IPS DF 6.9 (cell line): Measurements from ENCODE around the gene FCHO1.
A peak's percentile ranks its signal among the peaks of the same experiment; 100 is the strongest.

Source experiments
- DNase-seq: peaks from one replicate; pipeline ENCODE4 v3.0.0-alpha.2; 2013; ENCODE audit warnings: low read depth, low spot score
- H3K27ac ChIP-seq: one replicate; pipeline ENCODE4 v1.5.1; 2013; ENCODE audit warnings: low read length, control low read depth
- H3K27me3 ChIP-seq: 2 replicates; pipeline ENCODE4 v1.6.1; 2013; ENCODE audit warnings: mild to moderate bottlenecking, low read length; ENCODE audit not compliant: control insufficient read depth, insufficient read depth
- H3K36me3 ChIP-seq: 2 replicates; pipeline ENCODE4 v1.6.1; 2013; ENCODE audit warnings: low read length; ENCODE audit not compliant: control insufficient read depth, insufficient read depth
- H3K4me1 ChIP-seq: 2 replicates; pipeline ENCODE4 v1.6.1; 2013; ENCODE audit warnings: low read length; ENCODE audit not compliant: control insufficient read depth, insufficient read depth
- H3K4me3 ChIP-seq: 2 replicates; pipeline ENCODE4 v1.5.1; 2013; ENCODE audit warnings: mild to moderate bottlenecking, low read length
- H3K9me3 ChIP-seq: 2 replicates; pipeline ENCODE4 v1.6.1; 2013; ENCODE audit warnings: low read length, inconsistent platforms; ENCODE audit not compliant: control insufficient read depth, insufficient read depth
- WGBS: extraction: QIAGEN DNeasy Blood & Tissue Kit; methylation state at CpG from one replicate; pipeline ENCODE4 v1.1.7; 2013; ENCODE audit warnings: mixed read lengths, missing lambda C conversion rate; ENCODE audit not compliant: insufficient read length, insufficient coverage; 5-methylcytosine and 5-hydroxymethylcytosine counted together

The FCHO1 gene

DNA sequence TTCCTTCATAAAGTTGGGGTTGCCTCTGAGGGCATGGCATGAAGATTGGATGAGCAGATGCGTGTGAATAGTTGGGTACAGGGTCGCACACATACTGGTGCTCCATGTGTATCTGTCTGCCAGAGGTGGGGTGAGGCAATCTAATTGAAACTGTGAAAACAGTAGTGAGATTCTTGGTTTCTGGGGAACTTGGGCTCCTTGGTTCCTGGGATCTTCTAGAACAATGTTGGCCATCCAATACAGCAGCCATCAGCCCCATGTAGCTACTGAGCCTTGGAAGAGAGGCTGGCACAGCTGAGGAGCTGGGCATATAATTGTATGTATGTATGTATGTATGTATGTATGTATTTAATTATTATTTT lies 616 bp downstream of the FCHO1 start:
- Histone ChIP-seq H3K4me1 (no peaks in the 10 kb centered on the region), H3K4me3 (no peak overlapping the region), H3K9me3 (no peaks in the 10 kb centered on the region), H3K27me3 (no peaks in the 10 kb centered on the region), H3K36me3 (no peaks in the 10 kb centered on the region), H3K27ac (no peak overlapping the region)
- DNase-seq, result no peak
- WGBS, result no CpG with 5 or more reads among the region's 2 CpGs

GRCh38 chr19:17752865-17753639 lies 1.8 kb downstream of the FCHO1 start:
- no CpG with 5 or more reads among the region's 7 CpGs for WGBS
- no peak overlapping the region for H3K27ac ChIP-seq
- H3K4me1 ChIP-seq, result no peaks in the 10 kb centered on the region

GRCh38 chr19:17753976-17754375 lies 2.7 kb downstream of the FCHO1 start:
- H3K27ac ChIP-seq, result no peak overlapping the region
- H3K9me3 ChIP-seq, result no peaks in the 10 kb centered on the region
- no peak for DNase-seq
- H3K4me3 ChIP-seq, result no peak overlapping the region
- H3K36me3 ChIP-seq, result no peaks in the 10 kb centered on the region
- H3K27me3 ChIP-seq, result no peaks in the 10 kb centered on the region
- no peaks in the 10 kb centered on the region for H3K4me1 ChIP-seq
- no CpG with 5 or more reads among the region's 9 CpGs for WGBS

More at GRCh38 chr19:17752865-17753639, 1.8 kb downstream of the FCHO1 start:
- Histone ChIP-seq H3K4me3 (no peak overlapping the region), H3K36me3 (no peaks in the 10 kb centered on the region), H3K27me3 (no peaks in the 10 kb centered on the region), H3K9me3 (no peaks in the 10 kb centered on the region)
- no peak for DNase-seq

GRCh38 chr19:17754634-17755442 lies 3.6 kb downstream of the FCHO1 start:
- DNase-seq, result no peak
- no peak overlapping the region for H3K4me3 ChIP-seq
- no peak overlapping the region for H3K27ac ChIP-seq
- WGBS, result no CpG with 5 or more reads among the region's 5 CpGs
- H3K4me1 ChIP-seq, result no peaks in the 10 kb centered on the region
- no peaks in the 10 kb centered on the region for H3K9me3 ChIP-seq
- H3K36me3 ChIP-seq, result no peaks in the 10 kb centered on the region
- no peaks in the 10 kb centered on the region for H3K27me3 ChIP-seq

- H3K4me1 ChIP-seq, result no peaks in the 10 kb centered on the region
- no CpG with 5 or more reads among the region's 1 CpG for WGBS
- H3K27me3 ChIP-seq, result no peaks in the 10 kb centered on the region
- no peak overlapping the region for H3K27ac ChIP-seq
- DNase-seq, result no peak
- no peaks in the 10 kb centered on the region for H3K9me3 ChIP-seq
- H3K4me3 ChIP-seq, result no peak overlapping the region
- no peaks in the 10 kb centered on the region for H3K36me3 ChIP-seq
These were observed 4.2 kb downstream of the FCHO1 start for GRCh38 chr19:17755443-17755890.

DNA sequence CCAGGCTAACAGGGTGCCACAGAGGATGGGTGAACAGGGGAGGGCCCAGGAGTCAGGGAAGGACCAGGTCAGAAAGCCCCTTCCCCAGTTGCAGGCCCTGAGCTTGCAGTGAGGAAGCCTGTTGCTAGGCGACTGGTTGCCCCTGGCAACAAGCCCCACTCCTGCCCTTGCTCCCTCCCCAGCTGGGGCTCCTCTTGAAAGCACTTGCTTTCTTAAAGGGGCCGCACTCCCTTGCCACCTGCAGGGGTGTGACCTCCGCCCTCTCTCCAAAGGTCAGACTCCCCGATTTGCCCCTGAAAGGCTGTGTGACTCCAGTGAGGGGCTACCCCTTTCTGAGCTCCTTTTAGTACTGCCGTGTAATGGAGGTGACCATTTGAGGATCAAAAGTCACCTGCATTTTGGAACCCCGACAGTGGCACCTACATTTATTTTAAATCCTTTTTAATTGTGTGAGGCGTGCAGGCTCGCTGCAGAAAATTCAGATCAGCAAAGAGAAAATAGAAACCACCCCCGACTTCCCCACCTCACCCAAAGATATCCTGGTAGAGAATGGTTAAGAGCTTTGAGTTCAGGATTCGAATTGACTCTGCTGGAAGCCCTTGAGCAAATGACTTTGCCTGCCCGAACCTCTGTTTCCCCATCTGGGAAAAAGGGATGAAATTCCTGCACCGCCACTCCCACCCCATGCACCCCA lies 4.8 kb downstream of the FCHO1 start:
- no peaks in the 10 kb centered on the region for H3K4me1 ChIP-seq
- no peak overlapping the region for H3K4me3 ChIP-seq
- H3K36me3 ChIP-seq, result no peaks in the 10 kb centered on the region
- no peaks in the 10 kb centered on the region for H3K27me3 ChIP-seq
- WGBS, result no CpG with 5 or more reads among the region's 12 CpGs
- H3K9me3 ChIP-seq, result no peaks in the 10 kb centered on the region
- no peak for DNase-seq
- H3K27ac ChIP-seq, result no peak overlapping the region

- H3K27me3 ChIP-seq, result no peaks in the 10 kb centered on the region
- H3K27ac ChIP-seq, result no peak overlapping the region
- H3K9me3 ChIP-seq, result no peaks in the 10 kb centered on the region
- no peaks in the 10 kb centered on the region for H3K4me1 ChIP-seq
- no peak overlapping the region for H3K4me3 ChIP-seq
- no peaks in the 10 kb centered on the region for H3K36me3 ChIP-seq
- WGBS, result no CpG with 5 or more reads among the region's 9 CpGs
- DNase-seq, result no peak
These were observed 5.8 kb downstream of the FCHO1 start for GRCh38 chr19:17757125-17757524.

DNA sequence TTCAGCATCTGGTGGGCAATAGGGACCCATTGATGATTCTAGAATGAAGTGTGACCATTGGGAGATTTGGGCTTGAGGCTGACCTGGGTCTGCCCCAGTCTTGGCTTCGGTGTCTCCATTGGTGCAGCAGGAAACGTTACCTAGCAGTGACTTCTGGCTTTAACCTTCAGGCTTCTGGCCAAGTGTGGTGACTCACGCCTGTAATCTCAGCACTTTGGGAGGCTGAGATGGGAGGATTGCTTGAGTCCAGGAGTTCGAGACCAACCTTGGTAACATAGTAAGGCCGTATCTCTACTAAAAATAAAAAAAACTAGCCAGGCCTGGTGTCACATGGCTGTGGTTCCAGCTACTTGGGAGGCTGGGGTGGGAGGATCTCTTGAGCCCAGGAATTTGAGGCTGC lies 7.2 kb downstream of the FCHO1 start:
- Histone ChIP-seq H3K9me3 (no peaks in the 10 kb centered on the region), H3K27ac (no peak overlapping the region), H3K27me3 (no peaks in the 10 kb centered on the region), H3K4me3 (no peak overlapping the region), H3K4me1 (no peaks in the 10 kb centered on the region), H3K36me3 (no peaks in the 10 kb centered on the region)
- no peak for DNase-seq
- WGBS, result no CpG with 5 or more reads among the region's 5 CpGs

DNA sequence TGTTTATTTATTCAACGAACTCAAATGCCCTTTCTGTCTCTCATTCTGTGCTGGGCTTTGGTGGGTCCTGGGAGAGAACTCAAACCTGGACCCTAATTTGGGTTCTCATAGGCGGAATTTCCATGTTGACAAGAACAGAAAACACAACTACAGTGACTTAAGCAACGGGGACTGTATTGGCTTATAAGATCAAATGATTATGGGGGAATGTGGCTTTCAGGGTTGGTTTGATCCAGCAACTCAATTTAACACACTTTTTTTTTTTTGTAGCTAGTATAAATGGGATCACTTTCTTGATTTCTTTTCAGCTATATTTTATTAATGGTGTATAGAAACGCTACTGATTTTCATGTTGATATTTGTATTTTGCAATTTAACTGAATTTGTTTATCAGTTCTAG lies 9.9 kb downstream of the FCHO1 start:
- Histone ChIP-seq H3K27ac (no peak overlapping the region), H3K9me3 (no peaks in the 10 kb centered on the region), H3K4me1 (no peaks in the 10 kb centered on the region), H3K4me3 (no peak overlapping the region), H3K27me3 (no peaks in the 10 kb centered on the region), H3K36me3 (no peaks in the 10 kb centered on the region)
- no peak for DNase-seq
- 100% methylated on average over 1 of the region's 4 CpGs for WGBS

- WGBS, result no CpG with 5 or more reads among the region's 17 CpGs
- Histone ChIP-seq H3K36me3 (no peaks in the 10 kb centered on the region), H3K27me3 (no peaks in the 10 kb centered on the region), H3K9me3 (no peaks in the 10 kb centered on the region), H3K4me1 (no peaks in the 10 kb centered on the region), H3K4me3 (no peak overlapping the region), H3K27ac (no peak overlapping the region)
- DNase-seq, result peak; percentile 75
These were observed 11.4 kb downstream of the FCHO1 start for GRCh38 chr19:17762505-17763229.
